GM18498 (cell line): ENCODE results near the gene CARD11.
A peak's percentile ranks its signal among the peaks of the same experiment; 100 is the strongest.

Source experiments
- ATAC-seq: cut with Tn5 transposase; IDR thresholded peaks from one replicate; pipeline ENCODE4 v1.9.1; 2021; ENCODE audit warnings: mild to moderate bottlenecking, moderate library complexity; ENCODE audit not compliant: unreplicated experiment

The CARD11 gene

DNA sequence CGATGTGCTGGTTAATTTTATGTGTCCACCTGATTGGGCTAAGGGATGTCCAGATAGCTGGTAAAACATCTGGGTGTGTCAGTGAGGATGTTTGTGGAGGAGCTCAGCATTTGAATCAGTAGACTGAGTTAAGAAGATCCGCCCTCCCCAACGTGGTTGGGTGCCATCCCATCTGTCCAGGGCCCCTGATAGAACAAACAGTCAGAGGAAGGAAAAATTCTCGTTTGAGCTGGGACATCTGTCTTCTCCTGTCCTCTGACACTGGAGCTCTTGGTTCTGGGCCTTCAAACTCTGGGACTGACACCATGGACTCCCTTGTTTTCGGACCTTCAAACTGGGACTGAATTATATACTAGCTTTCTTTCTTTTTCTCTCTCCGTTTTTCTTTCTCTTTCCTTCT, 59.6 kb downstream of the CARD11 start:
- no peak for ATAC-seq

DNA sequence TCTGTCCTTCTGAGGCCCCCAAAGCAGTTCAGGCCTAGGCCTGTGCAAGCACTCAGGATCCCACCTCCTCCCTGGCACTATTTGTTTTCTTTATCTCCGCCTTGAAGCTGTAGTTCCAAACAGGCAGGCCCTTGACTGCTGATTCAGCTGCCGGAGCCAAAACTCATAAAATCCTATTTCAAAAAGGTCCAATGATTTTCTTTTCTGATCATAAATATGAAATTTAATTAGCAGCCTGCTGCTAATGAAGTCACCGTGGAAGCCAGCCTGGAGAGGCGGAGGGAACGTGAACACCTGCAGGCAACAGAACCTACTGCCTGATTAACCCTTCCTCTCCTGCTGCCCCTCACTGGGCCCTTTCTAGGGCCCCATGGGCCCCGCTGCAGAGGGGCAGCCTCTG, 60.1 kb downstream of the CARD11 start:
- no peak for ATAC-seq

DNA sequence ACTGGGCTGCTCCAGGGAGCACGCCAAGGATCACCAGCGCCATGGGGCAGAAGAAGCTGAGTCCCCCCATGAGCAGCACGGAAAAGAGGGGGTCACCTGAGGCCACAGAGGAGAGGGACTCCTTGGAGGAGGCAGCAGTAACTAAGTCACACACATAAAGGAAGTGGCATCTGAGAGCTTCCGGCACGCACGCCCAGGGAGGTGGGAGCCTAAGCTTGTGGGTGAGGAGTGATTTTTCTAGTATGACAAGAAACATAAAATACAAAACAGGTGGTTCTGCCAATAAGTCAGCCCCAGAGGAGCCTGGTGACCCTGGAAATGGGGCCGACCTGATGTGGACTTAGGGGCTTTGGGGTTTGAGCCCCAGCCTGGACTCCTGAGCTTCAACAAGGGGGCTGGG, 60.8 kb downstream of the CARD11 start:
- no peak for ATAC-seq

DNA sequence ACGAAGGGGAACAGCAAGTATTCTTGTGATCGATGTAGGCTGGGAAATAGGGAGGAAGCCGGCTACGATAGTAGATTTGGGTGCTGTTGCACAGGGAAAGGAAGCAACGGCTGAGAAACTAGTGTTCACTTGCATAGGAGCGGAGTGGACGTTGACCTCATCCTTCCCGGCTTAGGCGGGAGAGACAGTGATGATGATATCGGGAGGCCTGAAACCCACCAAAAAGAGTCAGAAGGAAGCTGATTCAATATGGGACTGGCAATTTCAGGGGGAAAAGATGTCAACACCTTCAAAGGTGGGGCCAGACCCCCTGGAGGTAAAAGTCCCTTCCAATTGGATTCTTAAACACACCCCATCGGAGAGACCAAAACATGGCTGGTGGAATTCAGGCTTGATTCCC, 61.3 kb downstream of the CARD11 start:
- no peak for ATAC-seq

DNA sequence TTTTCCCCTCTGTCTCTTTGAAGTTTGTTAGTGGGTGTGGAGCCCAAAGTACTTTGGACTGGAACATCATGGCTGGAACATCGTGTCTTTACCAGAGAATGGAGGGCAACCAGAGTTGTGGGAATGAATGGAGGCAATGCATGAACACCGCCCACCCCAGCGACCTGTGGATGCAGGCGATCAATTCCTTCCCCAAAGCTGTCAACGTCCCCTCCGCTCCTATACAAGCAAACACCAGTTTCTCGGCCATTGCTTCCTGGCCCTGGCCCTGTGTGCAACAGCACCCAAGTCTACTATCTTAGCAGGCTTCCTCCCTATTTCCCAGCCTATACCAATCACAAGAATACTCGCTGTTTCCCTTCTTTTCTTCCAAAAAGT, 62.6 kb downstream of the CARD11 start:
- no peak for ATAC-seq

DNA sequence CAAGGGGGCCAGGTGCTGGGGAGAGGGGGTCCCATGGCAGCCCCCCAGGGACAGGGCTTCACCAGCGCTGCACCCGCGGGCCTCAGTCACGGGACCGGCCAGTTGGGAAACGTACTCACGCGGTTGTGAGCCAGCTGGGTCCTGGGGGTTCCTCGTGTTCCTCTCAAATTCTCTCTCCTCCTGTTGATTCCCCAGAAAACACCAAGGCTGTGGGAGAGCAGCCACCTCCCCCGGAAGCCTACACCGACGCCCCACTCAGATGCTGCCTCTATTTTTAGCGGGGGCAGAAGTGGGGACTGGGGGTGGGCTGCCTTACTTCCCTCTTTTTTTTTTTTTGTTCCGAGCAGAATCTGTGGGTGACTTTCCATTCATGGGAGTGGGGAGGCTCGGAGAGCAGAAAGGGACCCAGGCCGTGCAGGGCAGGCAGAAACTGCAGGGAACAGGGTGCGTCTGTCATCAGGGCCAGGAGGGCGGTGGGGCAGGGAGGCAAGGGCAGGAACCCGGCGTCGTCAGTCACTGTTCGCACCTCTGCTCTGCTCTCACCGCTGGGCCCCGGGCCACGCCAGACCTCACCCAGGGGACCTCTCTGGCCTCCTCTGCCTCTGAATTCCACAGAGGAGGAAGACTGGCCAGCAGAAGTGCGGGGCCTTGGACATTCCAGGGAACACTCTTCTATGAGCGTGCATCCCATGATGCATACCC, 63.1 kb downstream of the CARD11 start:
- ATAC-seq: no peak

DNA sequence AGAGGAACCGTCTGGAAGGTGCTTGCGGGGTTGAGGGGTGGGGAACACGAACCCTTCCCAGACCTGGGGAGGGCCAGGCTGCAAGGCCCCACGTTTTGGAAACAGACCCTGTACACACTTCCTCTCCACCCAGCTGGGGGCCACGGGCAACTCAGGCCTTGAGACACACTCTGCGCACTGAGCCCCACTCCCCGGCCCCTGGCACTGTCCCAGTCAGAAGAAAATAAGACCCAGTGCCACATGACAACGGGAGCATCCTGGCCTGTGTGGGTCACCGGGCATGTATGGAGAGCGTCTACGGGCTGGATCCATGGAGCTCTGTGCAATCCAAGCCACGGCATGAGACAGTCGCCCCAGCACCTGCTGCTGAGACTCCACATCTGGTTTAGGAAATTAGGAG, 63.7 kb downstream of the CARD11 start:
- no peak for ATAC-seq

DNA sequence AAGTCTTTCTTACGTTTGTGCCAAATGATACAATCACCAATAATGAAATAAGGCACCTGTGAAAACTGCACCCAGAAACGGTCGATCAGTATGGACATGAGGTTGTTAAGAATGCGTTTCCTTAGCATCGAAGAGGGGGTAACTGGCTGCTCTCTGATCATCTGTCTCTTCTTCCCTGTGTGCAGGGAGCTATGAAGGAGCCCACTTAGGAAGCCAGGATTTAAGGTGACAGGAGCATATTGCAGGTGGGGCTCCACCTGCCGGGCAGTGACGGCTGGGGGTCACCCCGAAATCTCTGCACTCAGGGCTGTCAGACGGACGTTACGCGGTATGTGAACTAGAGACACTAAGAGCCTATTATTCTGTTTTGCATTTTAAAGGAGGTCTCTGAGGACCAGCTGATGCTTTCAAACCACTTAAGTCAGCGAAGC, 64.5 kb downstream of the CARD11 start:
- ATAC-seq: no peak

DNA sequence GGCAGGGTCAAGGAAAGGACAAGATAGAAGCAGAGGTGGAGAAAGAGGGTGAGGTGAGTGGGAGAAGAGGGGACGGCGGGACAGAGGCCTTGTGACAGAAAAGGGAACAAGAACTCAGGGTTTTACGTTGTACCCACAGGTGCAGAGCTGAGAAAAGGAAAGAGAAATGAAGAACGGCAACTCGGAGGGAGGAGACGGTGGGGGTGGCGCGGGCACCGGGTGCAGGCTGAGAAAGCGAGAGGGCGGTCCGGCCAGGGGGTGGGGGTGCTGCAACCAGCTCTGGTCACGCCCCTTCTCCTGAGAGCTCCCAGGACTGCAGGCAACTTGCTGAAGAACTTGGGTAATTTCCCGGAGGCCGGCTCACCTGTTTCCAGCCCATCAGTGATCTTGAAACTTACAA, 65.3 kb downstream of the CARD11 start:
- peak; percentile 95 for ATAC-seq

DNA sequence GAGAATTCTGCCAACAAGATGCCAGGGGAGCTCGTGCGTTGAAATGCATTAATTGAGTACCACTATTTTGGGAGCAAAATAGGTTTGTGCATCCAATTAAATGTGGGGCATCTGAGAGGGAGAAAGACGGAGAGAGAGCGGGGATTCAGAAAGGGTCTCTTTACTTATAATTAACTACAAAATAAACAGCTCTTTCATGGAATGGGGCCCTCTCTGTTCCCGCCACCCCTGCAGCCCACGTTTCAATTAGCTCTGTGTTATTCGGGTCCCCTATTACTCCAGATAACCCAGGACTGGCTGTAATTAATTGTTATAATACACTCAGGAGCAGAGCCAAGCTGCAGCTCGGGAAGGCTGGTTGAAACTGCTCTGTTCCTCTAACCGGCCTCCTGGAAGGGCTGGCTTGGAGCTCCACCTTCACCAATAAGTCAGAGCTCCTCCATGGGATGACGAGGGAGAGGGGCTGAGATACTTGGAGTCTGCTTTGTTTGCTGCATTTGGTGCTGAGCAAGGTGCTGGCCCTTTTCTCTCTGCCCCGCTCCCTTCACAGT, 67.8 kb downstream of the CARD11 start:
- no peak for ATAC-seq

DNA sequence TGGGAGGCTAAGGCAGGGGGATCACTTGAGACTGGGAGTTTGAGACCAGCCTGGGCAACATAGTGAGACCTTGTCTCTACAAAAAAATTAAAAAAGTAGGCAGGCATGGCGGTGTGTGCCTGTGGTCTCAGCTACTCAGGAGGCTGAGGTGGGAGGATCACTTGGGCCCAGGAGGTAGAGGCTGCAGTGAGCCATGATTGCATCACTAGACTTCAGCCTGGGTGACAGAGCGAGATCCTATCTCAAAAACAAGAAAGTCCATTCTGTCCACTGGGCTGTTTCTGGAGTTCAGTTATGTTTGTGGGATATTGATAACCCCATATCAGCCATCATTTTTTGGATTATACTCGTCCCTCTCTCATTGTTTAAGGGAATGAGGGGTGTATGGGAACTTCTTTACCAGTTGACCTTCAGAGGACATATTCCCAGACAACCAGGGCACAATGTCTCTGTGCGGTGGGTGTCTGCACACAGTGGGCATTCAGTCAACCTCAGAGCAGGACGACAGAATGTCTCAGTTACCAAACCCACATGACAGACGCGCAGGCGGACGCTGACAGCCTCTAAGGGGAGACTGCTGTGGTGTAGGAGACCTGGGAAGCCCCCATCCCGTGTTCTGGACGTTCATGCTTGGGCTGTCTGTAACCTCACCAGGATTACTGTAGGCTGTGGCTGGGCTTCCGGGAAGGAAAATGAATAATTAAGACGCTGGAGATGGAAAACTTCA, 69.4 kb downstream of the CARD11 start:
- no peak for ATAC-seq

DNA sequence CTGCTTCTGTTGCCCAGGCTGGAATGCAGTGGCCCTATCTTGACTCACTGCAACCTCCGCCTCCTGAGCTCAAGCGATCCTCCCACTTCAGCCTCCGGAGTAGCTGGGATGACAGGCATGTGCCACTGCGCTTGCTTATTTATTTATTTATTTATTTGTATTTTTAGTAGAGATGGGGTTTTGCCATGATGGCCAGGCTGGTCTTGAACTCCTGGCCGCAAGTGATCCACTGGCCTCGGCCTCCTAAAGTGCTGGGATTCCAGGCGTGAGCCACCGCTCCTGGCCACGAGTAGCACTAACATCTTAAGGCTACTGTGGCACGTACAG, 70.9 kb downstream of the CARD11 start:
- ATAC-seq: no peak

DNA sequence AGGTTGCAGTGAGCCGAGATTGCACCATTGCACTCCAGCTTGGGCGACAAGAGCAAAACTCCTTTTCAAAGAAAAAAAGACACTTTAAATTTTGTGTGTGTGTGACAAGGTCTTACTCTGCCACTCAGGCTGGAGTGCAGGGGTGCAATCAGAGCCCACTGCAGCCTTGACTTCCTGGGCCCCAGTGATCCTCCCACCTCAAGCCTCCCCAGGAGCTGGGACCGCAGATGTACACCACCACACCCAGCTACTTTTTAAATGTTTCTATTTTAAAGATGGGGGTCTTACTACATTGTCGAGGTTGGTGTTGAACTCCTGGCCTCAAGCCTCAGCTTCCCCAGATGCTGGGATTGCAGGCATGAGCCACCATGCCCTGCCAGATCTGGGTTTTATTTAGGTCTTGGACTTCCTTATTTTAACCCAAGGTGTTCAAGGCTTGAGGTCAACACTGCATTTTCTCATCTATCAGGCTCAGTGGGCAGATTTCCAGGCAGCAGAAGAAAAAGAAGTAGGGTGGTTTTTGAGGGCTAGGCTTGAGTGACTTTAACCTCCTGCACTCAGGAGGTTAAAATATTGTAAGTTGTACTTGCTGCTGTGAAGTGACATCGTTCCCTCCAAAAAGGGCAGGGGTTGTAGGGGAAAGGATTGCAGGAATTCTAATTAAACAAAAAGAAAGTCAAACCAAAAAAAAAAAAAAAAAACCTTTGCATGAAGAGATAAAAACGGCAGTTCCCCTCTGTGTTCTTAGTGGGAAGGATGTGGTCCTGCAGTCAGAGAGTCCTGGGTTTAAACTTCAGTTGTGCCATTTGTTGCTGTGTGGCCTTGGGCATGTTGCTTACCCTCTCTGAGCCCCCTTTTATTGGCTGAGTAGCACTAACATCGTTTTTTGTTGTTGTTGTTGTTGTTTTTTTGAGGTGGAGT, 71.5 kb downstream of the CARD11 start:
- ATAC-seq: peak; percentile 77

DNA sequence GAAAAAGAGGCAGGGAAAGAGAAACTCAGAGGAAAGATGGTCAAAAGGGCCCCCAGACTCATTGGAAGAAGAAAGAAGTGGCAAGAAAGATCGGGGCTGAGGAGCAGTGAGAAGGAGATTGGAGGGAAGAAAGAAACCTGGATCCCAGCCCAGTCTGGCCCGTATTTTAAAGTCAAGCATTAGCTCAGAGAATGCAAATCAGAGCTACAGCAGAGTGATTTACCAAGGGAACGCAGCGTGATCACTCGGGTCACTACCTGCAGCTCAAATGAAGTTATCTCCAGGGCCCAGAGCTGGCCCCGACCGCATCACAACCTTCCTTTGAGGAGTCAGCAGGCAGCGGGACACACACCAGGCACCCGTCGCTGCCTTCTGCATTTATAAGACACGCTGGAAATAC, 72.8 kb downstream of the CARD11 start:
- ATAC-seq: no peak

DNA sequence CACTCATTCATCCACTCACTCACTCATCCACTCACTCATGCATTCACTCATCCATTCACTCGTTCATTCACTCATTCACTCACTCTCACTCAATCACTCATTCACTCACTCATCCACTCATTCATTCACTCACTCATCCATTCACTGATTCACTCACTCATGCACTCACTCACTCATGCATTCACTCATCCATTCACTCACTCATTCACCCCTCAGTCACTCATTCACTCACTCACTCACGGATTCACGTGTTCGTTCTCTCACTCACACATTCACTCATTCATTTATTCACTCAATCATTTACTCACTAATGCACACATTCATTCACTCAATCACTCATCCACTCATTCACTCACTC, 73.4 kb downstream of the CARD11 start:
- no peak for ATAC-seq

DNA sequence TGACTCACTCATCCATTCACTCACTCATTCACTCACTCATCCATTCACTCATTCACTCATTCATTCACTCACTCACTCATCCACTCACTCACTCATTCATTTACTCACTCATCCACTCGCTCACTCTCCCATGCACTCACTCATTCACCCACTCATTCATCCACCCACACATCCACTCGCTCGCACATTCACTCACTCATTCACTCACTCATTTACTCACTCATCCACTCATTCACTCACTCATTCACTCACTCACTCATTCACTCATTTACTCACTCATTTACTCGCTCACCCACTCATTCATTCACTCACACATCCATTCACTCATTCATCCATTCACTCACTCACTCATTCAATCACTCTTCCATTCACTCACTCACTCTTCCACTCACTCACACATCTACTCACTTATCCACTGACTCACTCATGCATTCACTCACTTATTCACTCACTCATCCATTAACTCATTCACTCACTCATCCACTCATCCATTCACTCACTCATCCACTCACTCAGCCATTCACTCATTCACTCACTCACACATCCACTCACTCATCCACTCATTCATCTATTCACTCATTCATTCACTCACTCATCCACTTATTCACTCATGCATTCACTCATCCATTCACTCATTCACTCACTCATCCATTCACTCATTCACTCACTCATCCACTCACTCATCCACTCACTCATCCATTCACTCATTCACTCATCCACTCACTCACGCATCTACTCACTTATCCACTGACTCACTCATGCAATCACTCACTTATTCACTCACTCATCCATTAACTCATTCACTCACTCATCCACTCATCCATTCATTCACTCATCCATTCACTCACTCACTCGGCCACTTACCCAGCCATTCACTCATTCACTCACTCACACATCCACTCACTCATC, 74.0 kb downstream of the CARD11 start:
- ATAC-seq: no peak

DNA sequence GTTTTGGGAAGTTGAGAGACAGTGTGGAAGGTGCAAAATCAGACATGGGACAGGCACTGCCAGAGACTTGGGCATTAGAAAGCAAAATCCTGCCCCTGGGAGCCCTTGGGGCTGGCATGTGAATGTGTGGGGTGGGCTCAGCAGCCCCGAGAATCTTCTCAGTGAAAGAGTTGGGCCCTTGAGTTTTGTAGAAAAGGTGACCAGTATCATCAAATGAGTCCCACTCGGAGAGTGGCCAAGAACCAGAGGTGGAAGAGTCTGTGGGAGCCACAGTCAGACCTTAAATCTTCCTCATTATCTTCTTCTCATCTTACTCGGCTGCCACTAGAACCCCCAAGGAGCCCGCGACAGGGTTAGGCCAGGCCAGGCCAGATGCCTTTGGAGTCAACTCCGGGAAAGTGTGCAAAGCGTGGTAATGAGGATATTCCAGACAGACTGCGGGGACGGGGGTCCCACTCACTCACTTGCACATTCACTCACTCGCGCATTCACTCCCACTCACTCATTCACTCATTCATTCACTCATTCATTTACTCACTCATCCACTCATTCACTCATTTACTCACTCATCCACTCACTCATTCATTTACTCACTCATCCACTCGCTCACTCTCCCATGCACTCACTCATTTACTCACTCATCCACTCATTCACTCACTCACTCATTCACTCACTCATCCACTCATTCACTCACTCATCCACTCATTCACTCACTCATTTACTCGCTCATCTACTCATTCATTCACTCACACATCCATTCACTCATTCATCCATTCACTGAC, 74.9 kb downstream of the CARD11 start:
- no peak for ATAC-seq

DNA sequence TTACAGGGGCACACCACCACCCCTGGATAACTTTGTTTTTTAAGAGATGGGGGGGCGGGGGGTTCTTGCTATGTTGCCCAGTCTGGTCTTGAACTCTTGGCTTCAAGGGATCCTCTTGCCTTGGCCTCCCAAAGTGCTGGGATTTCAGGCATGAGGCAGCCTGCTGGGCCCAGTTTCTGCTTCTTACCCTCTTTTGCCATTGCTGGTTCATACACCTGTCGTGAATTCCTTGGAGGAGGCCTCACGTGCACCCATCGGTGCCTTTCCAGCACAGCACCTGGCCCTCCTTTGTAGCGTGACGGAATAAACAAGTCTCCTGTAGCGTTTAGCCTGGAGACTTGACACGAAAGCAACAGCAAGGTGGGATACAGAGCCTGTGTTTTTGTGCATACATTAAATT, 75.5 kb downstream of the CARD11 start:
- ATAC-seq: no peak

DNA sequence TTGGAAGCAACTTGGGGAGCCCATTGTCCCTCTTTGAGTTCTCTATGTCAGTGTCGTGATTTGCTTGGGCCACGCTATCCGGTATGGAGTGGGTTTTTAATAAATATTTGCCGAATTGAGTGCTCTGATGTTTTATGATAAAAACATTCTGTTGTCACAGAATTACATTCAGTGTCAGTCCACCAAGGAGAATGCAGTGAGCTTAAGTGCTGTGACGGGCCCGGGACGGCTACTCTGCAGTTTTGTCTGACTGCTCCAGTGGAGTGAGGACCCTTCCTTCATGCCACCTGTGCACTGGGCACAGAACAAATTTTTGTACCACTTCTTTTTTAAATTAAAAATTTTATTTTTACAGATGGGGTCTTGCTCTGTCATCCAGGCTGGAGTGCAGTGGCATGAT, 76.0 kb downstream of the CARD11 start:
- ATAC-seq: no peak

DNA sequence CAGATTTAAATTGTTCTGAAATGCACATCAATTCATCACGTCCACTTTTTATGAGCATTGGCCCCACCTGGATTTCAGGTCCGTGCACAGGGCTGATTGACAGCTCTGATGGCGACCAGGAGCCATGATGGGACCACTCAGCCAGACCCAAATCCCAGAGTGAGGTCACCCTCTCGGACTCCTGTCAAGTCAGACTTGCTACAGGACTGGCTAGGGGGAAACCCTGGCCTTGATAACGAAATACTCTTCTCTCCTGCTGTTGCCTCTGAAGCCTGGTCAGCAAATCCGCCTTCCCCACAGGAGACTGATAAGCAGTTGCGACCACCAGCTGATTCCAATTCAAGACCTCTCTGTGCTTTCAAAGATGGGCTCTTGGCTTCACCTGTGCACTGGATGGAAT, 76.4 kb downstream of the CARD11 start:
- no peak for ATAC-seq
